Body of pancreas (tissue), 4 donors: ENCODE measurements around the gene LRP3.

Experiments used
- POLR2A ChIP-seq, 3 donors: fragments of 450-650 bp; IDR thresholded peaks; one replicate each; pipeline ENCODE4 v1.6.1; 2016; ENCODE audit warnings: antibody characterized with exemption in 3 of 3, mild to moderate bottlenecking in 2 of 3
- TF ChIP-seq, protein P1 (sequence below), 7 experiments: fragments of 450-650 bp in 4 of 7; fragments of 200-600 bp in 3 of 7; sonication (generic) in 3 of 7; IDR thresholded peaks; one replicate each; pipeline ENCODE4 v1.5.1; 2016 to 2019; ENCODE audit warnings: antibody characterized with exemption in 7 of 7

DNA sequence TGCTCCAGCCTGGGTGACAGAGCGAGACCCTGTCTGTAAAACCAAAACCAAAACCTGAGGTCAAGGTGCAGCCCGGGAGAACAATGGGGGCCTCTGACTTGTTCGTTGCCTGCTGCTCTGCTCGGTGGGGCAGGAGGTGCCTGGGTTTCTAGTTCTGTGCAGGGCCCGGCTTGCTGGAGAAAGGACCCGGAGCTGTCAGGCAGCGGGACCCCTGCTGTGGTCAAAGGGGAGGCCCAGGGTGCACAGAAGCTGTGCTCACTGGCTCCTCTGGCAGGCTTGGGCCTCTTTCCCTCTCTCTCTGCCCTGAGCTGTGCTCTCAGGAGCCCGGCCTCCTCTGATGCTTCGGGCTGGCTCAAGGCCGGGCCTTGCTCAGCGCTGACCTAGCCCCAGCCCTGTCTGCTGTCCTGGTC is 3.5 kb downstream of the LRP3 start:
- TF ChIP-seq, protein P1, sequence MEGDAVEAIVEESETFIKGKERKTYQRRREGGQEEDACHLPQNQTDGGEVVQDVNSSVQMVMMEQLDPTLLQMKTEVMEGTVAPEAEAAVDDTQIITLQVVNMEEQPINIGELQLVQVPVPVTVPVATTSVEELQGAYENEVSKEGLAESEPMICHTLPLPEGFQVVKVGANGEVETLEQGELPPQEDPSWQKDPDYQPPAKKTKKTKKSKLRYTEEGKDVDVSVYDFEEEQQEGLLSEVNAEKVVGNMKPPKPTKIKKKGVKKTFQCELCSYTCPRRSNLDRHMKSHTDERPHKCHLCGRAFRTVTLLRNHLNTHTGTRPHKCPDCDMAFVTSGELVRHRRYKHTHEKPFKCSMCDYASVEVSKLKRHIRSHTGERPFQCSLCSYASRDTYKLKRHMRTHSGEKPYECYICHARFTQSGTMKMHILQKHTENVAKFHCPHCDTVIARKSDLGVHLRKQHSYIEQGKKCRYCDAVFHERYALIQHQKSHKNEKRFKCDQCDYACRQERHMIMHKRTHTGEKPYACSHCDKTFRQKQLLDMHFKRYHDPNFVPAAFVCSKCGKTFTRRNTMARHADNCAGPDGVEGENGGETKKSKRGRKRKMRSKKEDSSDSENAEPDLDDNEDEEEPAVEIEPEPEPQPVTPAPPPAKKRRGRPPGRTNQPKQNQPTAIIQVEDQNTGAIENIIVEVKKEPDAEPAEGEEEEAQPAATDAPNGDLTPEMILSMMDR (IDR thresholded peaks at IDR 0.05) = no peak
- TF ChIP-seq POLR2A (IDR thresholded peaks at IDR 0.05) = no peak
